OCI-LY7 (cell line): ENCODE results near the gene DHRS7B. TPM values are rescaled to one million over a fixed set of nuclear protein-coding genes. Genes with fewer than 3 reads are reported as not detected.

Source experiments
- BruUV-seq: library from RNA; stranded (reverse); fragments of 400-500 nt; replicated peaks from 2 replicates; lab custom pipeline; 2021; lab: Mats Ljungman, UMichigan
- CTCF ChIA-PET: fragments of 300-600 bp; sonication (Branson Sonifier 250); formaldehyde crosslinking; loops from one replicate; lab custom pipeline; 2022; ENCODE audit warnings: antibody characterized with exemption; ENCODE audit not compliant: unreplicated experiment; lab: Charles Lee
- POLR2A ChIA-PET: fragments of 300-600 bp; sonication (Branson Sonifier 250); formaldehyde crosslinking; loops from one replicate; lab custom pipeline; 2022; ENCODE audit warnings: antibody characterized with exemption; lab: Charles Lee
- DNase-seq: peaks from one replicate; pipeline ENCODE4 v3.0.0-alpha.2; 2015; ENCODE audit warnings: low spot score
- H2AFZ ChIP-seq: fragments of 200-600 bp; sonication (generic), shearing (Covaris generic); 2 replicates; pipeline ENCODE4 v1.6.1; 2014; ENCODE audit warnings: mild to moderate bottlenecking, antibody characterized with exemption, low read length, moderate library complexity
- H3K27ac ChIP-seq: fragments of 200-600 bp; sonication (generic); 2 replicates; pipeline ENCODE4 v1.5.1; 2014; ENCODE audit warnings: mixed run types, low read depth, mild to moderate bottlenecking, moderate library complexity, low read length, inconsistent platforms; ENCODE audit not compliant: poor library complexity, severe bottlenecking
- H3K36me3 ChIP-seq: fragments of 200-600 bp; sonication (generic); 2 replicates; pipeline ENCODE4 v1.6.1; 2014; ENCODE audit warnings: mild to moderate bottlenecking, antibody characterized with exemption, low read length, moderate library complexity, mixed read lengths; ENCODE audit not compliant: insufficient read depth
- H3K4me1 ChIP-seq: fragments of 200-600 bp; sonication (generic); 2 replicates; pipeline ENCODE4 v1.5.1; 2014; ENCODE audit warnings: mild to moderate bottlenecking, low read length; ENCODE audit not compliant: insufficient read depth, poor library complexity, severe bottlenecking
- H3K4me2 ChIP-seq: fragments of 200-600 bp; sonication (generic); 2 replicates; pipeline ENCODE4 v1.6.1; 2014; ENCODE audit warnings: mild to moderate bottlenecking, low read length
- H3K4me3 ChIP-seq: fragments of 200-600 bp; sonication (generic); 2 replicates; pipeline ENCODE4 v1.5.1; 2014; ENCODE audit warnings: mild to moderate bottlenecking, low read depth, low read length; ENCODE audit not compliant: poor library complexity, severe bottlenecking
- H3K79me2 ChIP-seq: fragments of 200-600 bp; sonication (generic); 2 replicates; pipeline ENCODE4 v1.6.1; 2016; ENCODE audit warnings: low read depth, mild to moderate bottlenecking, low read length, moderate library complexity, mixed read lengths; ENCODE audit not compliant: insufficient read depth
- H3K9me2 ChIP-seq: fragments of 200-600 bp; sonication (generic); 2 replicates; pipeline ENCODE4 v1.6.1; 2016; ENCODE audit warnings: mild to moderate bottlenecking, low read length, mixed read lengths; ENCODE audit not compliant: insufficient read depth
- H3K9me3 ChIP-seq: fragments of 200-600 bp; sonication (generic); 2 replicates; pipeline ENCODE4 v1.6.1; 2014; ENCODE audit warnings: mild to moderate bottlenecking, mixed run types, low read length, mixed read lengths
- H4K20me1 ChIP-seq: fragments of 200-600 bp; sonication (generic); 2 replicates; pipeline ENCODE4 v1.6.1; 2014; ENCODE audit warnings: mild to moderate bottlenecking, antibody characterized with exemption, low read length, moderate library complexity, mixed read lengths; ENCODE audit not compliant: insufficient read depth
- EZH2phosphoT487 ChIP-seq: fragments of 200-600 bp; sonication (generic); IDR thresholded peaks from 2 replicates; pipeline ENCODE4 v1.6.1; 2018; ENCODE audit warnings: low read depth, borderline replicate concordance, mild to moderate bottlenecking, mixed run types, antibody characterized with exemption, low read length, moderate library complexity, mixed read lengths
- intact Hi-C: fragments of 100-400 bp; cut with micrococcal nuclease; formaldehyde crosslinking; loops from one replicate; pipeline ENCODE4 v1.10.0; 2022; ENCODE audit not compliant: unreplicated experiment
- total RNA-seq, 2 experiments: library from RNA; depleted of rRNA in 1 of 2; stranded (reverse); fragments of >200 nt in 1 of 2; shearing (Covaris generic) in 1 of 2; gene quantifications; 2 replicates each; pipeline ENCODE4 v1.2.3, GENCODE V29; 2014 to 2022
- TF ChIP-seq, protein P1 (sequence below): fragments of 200-600 bp; sonication (generic); conservative IDR thresholded peaks from 2 replicates; pipeline ENCODE4 v1.5.1; 2014; ENCODE audit warnings: mild to moderate bottlenecking, antibody characterized with exemption, low read length, moderate library complexity, mixed read lengths

Gene DHRS7B
- total RNA-seq, 2 experiments from 2014 or later, result 16.0 to 16.5 TPM

DNA sequence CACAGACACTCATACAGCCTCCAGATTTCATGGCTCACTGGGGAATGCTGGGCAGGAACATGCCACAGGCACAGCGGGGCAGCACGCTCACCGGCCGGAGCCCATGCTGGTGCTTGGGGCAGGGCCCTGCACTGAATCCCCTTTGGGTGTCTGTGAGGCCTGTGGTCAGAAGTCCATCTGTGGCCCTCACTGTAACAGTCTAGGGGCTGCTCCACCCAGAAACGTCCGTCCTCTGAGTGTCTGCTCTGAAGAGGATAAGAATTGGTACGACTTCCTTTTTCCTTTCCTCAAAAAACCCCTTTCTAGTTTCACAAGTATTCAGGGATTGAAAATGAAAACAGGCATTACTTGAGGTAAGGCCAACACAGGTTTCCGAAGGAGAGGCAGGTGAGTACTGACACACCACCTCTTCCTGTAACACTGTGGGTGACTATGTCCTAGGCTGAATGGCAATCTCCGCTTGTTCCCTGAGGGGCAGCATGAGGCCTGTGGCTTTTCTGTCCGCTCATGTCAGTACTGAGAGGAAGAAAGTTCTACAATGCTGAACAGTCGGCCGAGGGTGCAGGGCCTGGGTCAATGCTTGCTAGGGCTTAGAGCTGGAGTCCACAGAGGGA is 44.7 kb downstream of the DHRS7B start:
- POLR2A ChIA-PET, result no interaction called here
- H3K79me2 ChIP-seq, result no peaks in the 10 kb centered on the region
- H2AFZ ChIP-seq, result no peak overlapping the region
- intact Hi-C loops, result no loop called here
- H3K4me2 ChIP-seq, result no peak overlapping the region
- BruUV-seq, result no TSS peak
- CTCF ChIA-PET, result no interaction called here
- H3K4me1 ChIP-seq, result no peaks in the 10 kb centered on the region
- no peak overlapping the region for H3K27ac ChIP-seq
- H3K9me2 ChIP-seq, result no peaks in the 10 kb centered on the region
- TF ChIP-seq, protein P1, sequence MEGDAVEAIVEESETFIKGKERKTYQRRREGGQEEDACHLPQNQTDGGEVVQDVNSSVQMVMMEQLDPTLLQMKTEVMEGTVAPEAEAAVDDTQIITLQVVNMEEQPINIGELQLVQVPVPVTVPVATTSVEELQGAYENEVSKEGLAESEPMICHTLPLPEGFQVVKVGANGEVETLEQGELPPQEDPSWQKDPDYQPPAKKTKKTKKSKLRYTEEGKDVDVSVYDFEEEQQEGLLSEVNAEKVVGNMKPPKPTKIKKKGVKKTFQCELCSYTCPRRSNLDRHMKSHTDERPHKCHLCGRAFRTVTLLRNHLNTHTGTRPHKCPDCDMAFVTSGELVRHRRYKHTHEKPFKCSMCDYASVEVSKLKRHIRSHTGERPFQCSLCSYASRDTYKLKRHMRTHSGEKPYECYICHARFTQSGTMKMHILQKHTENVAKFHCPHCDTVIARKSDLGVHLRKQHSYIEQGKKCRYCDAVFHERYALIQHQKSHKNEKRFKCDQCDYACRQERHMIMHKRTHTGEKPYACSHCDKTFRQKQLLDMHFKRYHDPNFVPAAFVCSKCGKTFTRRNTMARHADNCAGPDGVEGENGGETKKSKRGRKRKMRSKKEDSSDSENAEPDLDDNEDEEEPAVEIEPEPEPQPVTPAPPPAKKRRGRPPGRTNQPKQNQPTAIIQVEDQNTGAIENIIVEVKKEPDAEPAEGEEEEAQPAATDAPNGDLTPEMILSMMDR, result no peak
- no peak for TF ChIP-seq EZH2phosphoT487
- H3K36me3 ChIP-seq, result no peaks in the 10 kb centered on the region
- DNase-seq, result no peak
- H3K9me3 ChIP-seq, result no peaks in the 10 kb centered on the region
- no peak overlapping the region for H3K4me3 ChIP-seq
- no peaks in the 10 kb centered on the region for H4K20me1 ChIP-seq

DNA sequence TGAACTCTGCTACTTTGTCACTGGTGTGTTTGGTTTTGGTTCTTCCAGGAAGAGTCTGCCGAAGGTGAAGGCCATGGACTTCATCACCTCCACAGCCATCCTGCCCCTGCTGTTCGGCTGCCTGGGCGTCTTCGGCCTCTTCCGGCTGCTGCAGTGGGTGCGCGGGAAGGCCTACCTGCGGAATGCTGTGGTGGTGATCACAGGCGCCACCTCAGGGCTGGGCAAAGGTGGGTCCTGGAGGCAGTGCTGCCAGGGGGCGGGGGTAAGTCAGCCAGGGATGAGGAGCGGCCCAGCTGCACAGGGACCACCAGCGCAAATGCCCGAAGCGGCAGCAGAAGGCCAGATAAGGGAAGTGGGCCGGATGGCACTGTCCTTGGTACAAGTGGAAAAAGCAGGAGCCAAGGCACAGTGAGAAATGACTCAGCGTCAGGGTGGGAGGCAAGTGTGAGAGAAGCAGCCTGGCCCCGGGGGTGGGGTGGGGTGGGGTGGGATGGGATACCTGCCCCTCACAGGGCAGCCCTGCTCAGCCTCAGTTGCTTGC is 45.3 kb downstream of the DHRS7B start:
- H4K20me1 ChIP-seq, result no peaks in the 10 kb centered on the region
- intact Hi-C loops, result no loop called here
- H3K4me2 ChIP-seq, result no peak overlapping the region
- no peak overlapping the region for H3K4me3 ChIP-seq
- no peaks in the 10 kb centered on the region for H3K36me3 ChIP-seq
- H3K27ac ChIP-seq, result no peak overlapping the region
- no peaks in the 10 kb centered on the region for H3K4me1 ChIP-seq
- no peaks in the 10 kb centered on the region for H3K79me2 ChIP-seq
- no peak overlapping the region for H2AFZ ChIP-seq
- H3K9me3 ChIP-seq, result no peaks in the 10 kb centered on the region
- CTCF ChIA-PET, result no interaction called here
- TF ChIP-seq EZH2phosphoT487, result no peak
- TF ChIP-seq, protein P1, result no peak
- H3K9me2 ChIP-seq, result no peaks in the 10 kb centered on the region
- no TSS peak for BruUV-seq
- POLR2A ChIA-PET, result no interaction called here
- DNase-seq, result no peak

DNA sequence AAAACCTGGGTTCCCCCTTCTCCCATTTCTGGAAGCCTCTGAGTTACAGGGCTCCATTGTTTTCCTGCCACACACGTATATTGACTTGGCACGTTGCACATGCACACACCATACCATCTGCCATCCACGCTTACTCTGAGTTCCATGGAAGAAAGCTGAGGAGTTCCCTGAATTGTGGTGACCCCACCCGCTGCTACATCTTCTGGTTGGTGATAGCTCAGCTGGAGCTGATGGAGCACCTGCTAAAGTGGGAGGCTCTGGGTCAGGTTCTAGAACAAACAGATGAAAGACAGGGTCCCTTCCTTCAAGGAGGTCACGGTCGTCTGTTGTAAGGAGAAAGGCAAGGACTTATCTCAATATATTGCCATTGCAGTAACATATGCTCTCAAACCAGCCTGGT is 46.1 kb downstream of the DHRS7B start:
- intact Hi-C loops, result no loop called here
- ChIA-PET CTCF (no interaction called here), POLR2A (no interaction called here)
- H3K36me3 ChIP-seq, result no peaks in the 10 kb centered on the region
- no peaks in the 10 kb centered on the region for H3K4me1 ChIP-seq
- no peaks in the 10 kb centered on the region for H3K9me3 ChIP-seq
- H3K4me3 ChIP-seq, result no peak overlapping the region
- H3K79me2 ChIP-seq, result no peaks in the 10 kb centered on the region
- H4K20me1 ChIP-seq, result no peaks in the 10 kb centered on the region
- DNase-seq, result no peak
- no peak overlapping the region for H2AFZ ChIP-seq
- no peak for TF ChIP-seq EZH2phosphoT487
- TF ChIP-seq, protein P1, result no peak
- BruUV-seq, result no TSS peak
- H3K9me2 ChIP-seq, result no peaks in the 10 kb centered on the region
- H3K27ac ChIP-seq, result no peak overlapping the region
- H3K4me2 ChIP-seq, result no peak overlapping the region
